Liver (tissue), 9 donors: ENCODE measurements around the gene ARPC5L. TPM values are rescaled to one million over a fixed set of nuclear protein-coding genes. Genes with fewer than 3 reads are reported as not detected.

ENCODE experiments used
- DNase-seq: peaks from one replicate; pipeline ENCODE4 v3.0.0-alpha.2; 2017; ENCODE audit warnings: low spot score
- H3K27ac ChIP-seq, 2 donors: one replicate each; pipeline ENCODE4 v1.7.0; 2013; ENCODE audit warnings: inconsistent platforms in 2 of 2, low read length in 2 of 2, control low read depth in 1 of 2, low read depth in 1 of 2, mild to moderate bottlenecking in 1 of 2
- H3K27me3 ChIP-seq, 4 donors: one replicate each; pipeline versions ENCODE4 v1.6.1 to v1.7.0; 2013; ENCODE audit warnings: low read length in 3 of 4, inconsistent platforms in 1 of 4, mild to moderate bottlenecking in 1 of 4, moderate library complexity in 1 of 4; ENCODE audit not compliant: control insufficient read depth in 4 of 4, insufficient read depth in 4 of 4
- H3K36me3 ChIP-seq, 4 donors: one replicate each; pipeline versions ENCODE4 v1.6.1 to v1.7.0; 2013; ENCODE audit warnings: low read length in 3 of 4, mild to moderate bottlenecking in 3 of 4, low read depth in 1 of 4, moderate library complexity in 1 of 4; ENCODE audit not compliant: control insufficient read depth in 4 of 4, insufficient read depth in 3 of 4
- H3K4me1 ChIP-seq, 4 donors: one replicate each; pipeline versions ENCODE4 v1.6.1 to v1.7.0; 2013; ENCODE audit warnings: low read length in 3 of 4, mild to moderate bottlenecking in 3 of 4, moderate library complexity in 1 of 4; ENCODE audit not compliant: control insufficient read depth in 4 of 4, insufficient read depth in 4 of 4
- H3K4me3 ChIP-seq, 3 donors: one replicate each; pipeline versions ENCODE4 v1.6.1 to v1.7.0; 2013; ENCODE audit warnings: low read length in 3 of 3, control low read depth in 1 of 3, low read depth in 1 of 3, mild to moderate bottlenecking in 1 of 3
- H3K9ac ChIP-seq, 2 donors: one replicate each; pipeline ENCODE4 v1.7.0; 2013; ENCODE audit warnings: low read length in 2 of 2, mild to moderate bottlenecking in 2 of 2, moderate library complexity in 2 of 2, control low read depth in 1 of 2, low read depth in 1 of 2
- H3K9me3 ChIP-seq, 4 donors: one replicate each; pipeline versions ENCODE4 v1.6.1 to v1.7.0; 2013; ENCODE audit warnings: low read length in 3 of 4; ENCODE audit not compliant: control insufficient read depth in 4 of 4
- EGR1 ChIP-seq, 2 donors: IDR thresholded peaks; 2 replicates each; pipeline ENCODE4 v1.6.1; 2016 to 2018; ENCODE audit warnings: antibody characterized with exemption in 2 of 2, low read depth in 2 of 2
- FOXA1 ChIP-seq: IDR thresholded peaks from 2 replicates; pipeline ENCODE4 v1.6.1; 2016; ENCODE audit warnings: antibody characterized with exemption
- FOXA2 ChIP-seq: IDR thresholded peaks from 2 replicates; pipeline ENCODE4 v1.6.1; 2016; ENCODE audit warnings: antibody characterized with exemption
- GABPA ChIP-seq, 2 donors: IDR thresholded peaks in 1 of 2; conservative IDR thresholded peaks in 1 of 2; 2 replicates each; pipeline ENCODE4 v1.6.1; 2016; ENCODE audit warnings: antibody characterized with exemption in 2 of 2, mild to moderate bottlenecking in 1 of 2, moderate library complexity in 1 of 2
- HNF4A ChIP-seq, 2 donors: conservative IDR thresholded peaks; 2 replicates each; pipeline ENCODE4 v1.6.1; 2016; ENCODE audit warnings: antibody characterized with exemption in 2 of 2, mild to moderate bottlenecking in 2 of 2
- HNF4G ChIP-seq: IDR thresholded peaks from 2 replicates; pipeline ENCODE4 v1.6.1; 2016; ENCODE audit warnings: antibody characterized with exemption
- JUND ChIP-seq, 2 donors: IDR thresholded peaks; 2 replicates each; pipeline ENCODE4 v1.6.1; 2016; ENCODE audit warnings: antibody characterized with exemption in 2 of 2
- NR2F2 ChIP-seq: IDR thresholded peaks from 2 replicates; pipeline ENCODE4 v1.6.1; 2016; ENCODE audit warnings: antibody characterized with exemption
- RAD21 ChIP-seq, 2 donors: IDR thresholded peaks; 2 replicates each; pipeline ENCODE4 v1.6.1; 2016; ENCODE audit warnings: antibody characterized with exemption in 2 of 2, mild to moderate bottlenecking in 2 of 2
- RXRA ChIP-seq, 2 donors: IDR thresholded peaks; 2 replicates each; pipeline ENCODE4 v1.6.1; 2017 to 2018; ENCODE audit warnings: antibody characterized with exemption in 2 of 2, mild to moderate bottlenecking in 1 of 2
- SP1 ChIP-seq: IDR thresholded peaks from 2 replicates; pipeline ENCODE4 v1.6.1; 2018; ENCODE audit warnings: antibody characterized with exemption, mild to moderate bottlenecking
- TAF1 ChIP-seq: conservative IDR thresholded peaks from 2 replicates; pipeline ENCODE4 v1.6.1; 2016; ENCODE audit warnings: antibody characterized with exemption, mild to moderate bottlenecking
- YY1 ChIP-seq: IDR thresholded peaks from 2 replicates; pipeline ENCODE4 v1.6.1; 2016; ENCODE audit warnings: antibody characterized with exemption, mild to moderate bottlenecking
- WGBS: extraction: QIAGEN DNeasy Blood & Tissue Kit; methylation state at CpG from one replicate; pipeline ENCODE4 v1.1.7; 2013; 5-methylcytosine and 5-hydroxymethylcytosine counted together
- polyA plus RNA-seq, 2 donors: library from polyadenylated mRNA; stranded (reverse) in 1 of 2; unstranded in 1 of 2; fragments of 200-250 nt in 1 of 2; fragments of >200 nt in 1 of 2; fragmentation: Nextera tagmentation in 1 of 2; extraction: Ambion mirVana in 1 of 2; gene quantifications; one replicate each; pipeline versions ENCODE4 v1.2.1 to v1.2.3, GENCODE V29; 2013 to 2015
- total RNA-seq, 2 donors: library from RNA; depleted of rRNA; stranded (reverse); fragments of >200 nt; gene quantifications; one replicate each; pipeline ENCODE4 v1.2.3, GENCODE V29; 2014
- TF ChIP-seq, protein P1 (sequence below): IDR thresholded peaks from 2 replicates; pipeline ENCODE4 v1.6.1; 2016; ENCODE audit warnings: antibody characterized with exemption
- TF ChIP-seq, protein P2 (sequence below): IDR thresholded peaks from 2 replicates; pipeline ENCODE4 v1.6.1; 2016; ENCODE audit warnings: antibody characterized with exemption
- TF ChIP-seq, protein P3 (sequence below): IDR thresholded peaks from 2 replicates; pipeline ENCODE4 v1.6.1; 2016; ENCODE audit warnings: antibody characterized with exemption
- TF ChIP-seq, protein P4 (sequence below): IDR thresholded peaks from 2 replicates; pipeline ENCODE4 v1.6.1; 2016; ENCODE audit warnings: antibody characterized with exemption, mild to moderate bottlenecking
- donor health status: healthy.
- donor health status: healthy.
- donor health status: healthy.
- donor health status: healthy.
- donor health status: healthy.

Gene ARPC5L
- total and polyA plus RNA-seq, 4 donors = 9.3 to 31.2 (median 17.8) TPM

GRCh38 chr9:124884376-124884775 is 22.4 kb downstream of the ARPC5L start:
- 92% methylated on average over 4 of the region's 4 CpGs for WGBS
- no peak overlapping the region for H3K4me3 ChIP-seq
- no peaks in the 10 kb centered on the region for H3K27me3 ChIP-seq
- TF ChIP-seq YY1 = no peak
- TF ChIP-seq RXRA (IDR thresholded peaks at IDR 0.05) = no peak
- TF ChIP-seq, protein P1, sequence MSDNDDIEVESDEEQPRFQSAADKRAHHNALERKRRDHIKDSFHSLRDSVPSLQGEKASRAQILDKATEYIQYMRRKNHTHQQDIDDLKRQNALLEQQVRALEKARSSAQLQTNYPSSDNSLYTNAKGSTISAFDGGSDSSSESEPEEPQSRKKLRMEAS = no peak
- TF ChIP-seq EGR1 (IDR thresholded peaks at IDR 0.05; ENCODE audit: low read depth in 2 of 2) = no peak
- no peak for TF ChIP-seq TAF1
- no peak for TF ChIP-seq SP1
- no peak for TF ChIP-seq NR2F2
- TF ChIP-seq, protein P2, sequence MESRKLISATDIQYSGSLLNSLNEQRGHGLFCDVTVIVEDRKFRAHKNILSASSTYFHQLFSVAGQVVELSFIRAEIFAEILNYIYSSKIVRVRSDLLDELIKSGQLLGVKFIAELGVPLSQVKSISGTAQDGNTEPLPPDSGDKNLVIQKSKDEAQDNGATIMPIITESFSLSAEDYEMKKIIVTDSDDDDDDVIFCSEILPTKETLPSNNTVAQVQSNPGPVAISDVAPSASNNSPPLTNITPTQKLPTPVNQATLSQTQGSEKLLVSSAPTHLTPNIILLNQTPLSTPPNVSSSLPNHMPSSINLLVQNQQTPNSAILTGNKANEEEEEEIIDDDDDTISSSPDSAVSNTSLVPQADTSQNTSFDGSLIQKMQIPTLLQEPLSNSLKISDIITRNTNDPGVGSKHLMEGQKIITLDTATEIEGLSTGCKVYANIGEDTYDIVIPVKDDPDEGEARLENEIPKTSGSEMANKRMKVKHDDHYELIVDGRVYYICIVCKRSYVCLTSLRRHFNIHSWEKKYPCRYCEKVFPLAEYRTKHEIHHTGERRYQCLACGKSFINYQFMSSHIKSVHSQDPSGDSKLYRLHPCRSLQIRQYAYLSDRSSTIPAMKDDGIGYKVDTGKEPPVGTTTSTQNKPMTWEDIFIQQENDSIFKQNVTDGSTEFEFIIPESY = no peak
- TF ChIP-seq, protein P3, sequence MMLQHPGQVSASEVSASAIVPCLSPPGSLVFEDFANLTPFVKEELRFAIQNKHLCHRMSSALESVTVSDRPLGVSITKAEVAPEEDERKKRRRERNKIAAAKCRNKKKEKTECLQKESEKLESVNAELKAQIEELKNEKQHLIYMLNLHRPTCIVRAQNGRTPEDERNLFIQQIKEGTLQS = no peak
- TF ChIP-seq FOXA1 = no peak
- H3K9me3 ChIP-seq = no peaks in the 10 kb centered on the region
- DNase-seq = no peak
- H3K4me1 ChIP-seq = no peaks in the 10 kb centered on the region
- no peak overlapping the region for H3K9ac ChIP-seq
- peaks cover 15 to 77% (median 40%) of the 10 kb centered on the region in 4 donors for H3K36me3 ChIP-seq
- no peak overlapping the region for H3K27ac ChIP-seq

- Histone ChIP-seq H3K9ac (no peak overlapping the region), H3K27ac (no peak overlapping the region), H3K36me3 (peaks cover 15 to 77% (median 43%) of the 10 kb centered on the region in 4 donors), H3K27me3 (no peaks in the 10 kb centered on the region), H3K4me3 (no peak overlapping the region), H3K4me1 (no peaks in the 10 kb centered on the region), H3K9me3 (no peaks in the 10 kb centered on the region)
- no peak for DNase-seq
- 96% methylated on average over 4 of the region's 4 CpGs for WGBS
- TF ChIP-seq HNF4A (conservative IDR thresholded peaks at IDR 0.05) = no peak
- no peak for TF ChIP-seq SP1
- TF ChIP-seq FOXA1 = no peak
- TF ChIP-seq, protein P4, sequence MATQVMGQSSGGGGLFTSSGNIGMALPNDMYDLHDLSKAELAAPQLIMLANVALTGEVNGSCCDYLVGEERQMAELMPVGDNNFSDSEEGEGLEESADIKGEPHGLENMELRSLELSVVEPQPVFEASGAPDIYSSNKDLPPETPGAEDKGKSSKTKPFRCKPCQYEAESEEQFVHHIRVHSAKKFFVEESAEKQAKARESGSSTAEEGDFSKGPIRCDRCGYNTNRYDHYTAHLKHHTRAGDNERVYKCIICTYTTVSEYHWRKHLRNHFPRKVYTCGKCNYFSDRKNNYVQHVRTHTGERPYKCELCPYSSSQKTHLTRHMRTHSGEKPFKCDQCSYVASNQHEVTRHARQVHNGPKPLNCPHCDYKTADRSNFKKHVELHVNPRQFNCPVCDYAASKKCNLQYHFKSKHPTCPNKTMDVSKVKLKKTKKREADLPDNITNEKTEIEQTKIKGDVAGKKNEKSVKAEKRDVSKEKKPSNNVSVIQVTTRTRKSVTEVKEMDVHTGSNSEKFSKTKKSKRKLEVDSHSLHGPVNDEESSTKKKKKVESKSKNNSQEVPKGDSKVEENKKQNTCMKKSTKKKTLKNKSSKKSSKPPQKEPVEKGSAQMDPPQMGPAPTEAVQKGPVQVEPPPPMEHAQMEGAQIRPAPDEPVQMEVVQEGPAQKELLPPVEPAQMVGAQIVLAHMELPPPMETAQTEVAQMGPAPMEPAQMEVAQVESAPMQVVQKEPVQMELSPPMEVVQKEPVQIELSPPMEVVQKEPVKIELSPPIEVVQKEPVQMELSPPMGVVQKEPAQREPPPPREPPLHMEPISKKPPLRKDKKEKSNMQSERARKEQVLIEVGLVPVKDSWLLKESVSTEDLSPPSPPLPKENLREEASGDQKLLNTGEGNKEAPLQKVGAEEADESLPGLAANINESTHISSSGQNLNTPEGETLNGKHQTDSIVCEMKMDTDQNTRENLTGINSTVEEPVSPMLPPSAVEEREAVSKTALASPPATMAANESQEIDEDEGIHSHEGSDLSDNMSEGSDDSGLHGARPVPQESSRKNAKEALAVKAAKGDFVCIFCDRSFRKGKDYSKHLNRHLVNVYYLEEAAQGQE = no peak
- no peak for TF ChIP-seq GABPA (IDR thresholded peaks at IDR 0.05 in 1 of 2, conservative IDR thresholded peaks at IDR 0.05 in 1 of 2)
- no peak for TF ChIP-seq YY1
- TF ChIP-seq RAD21 (IDR thresholded peaks at IDR 0.05) = no peak
- no peak for TF ChIP-seq HNF4G
- TF ChIP-seq, protein P1 = no peak
- no peak for TF ChIP-seq JUND (IDR thresholded peaks at IDR 0.05)
- no peak for TF ChIP-seq FOXA2
- TF ChIP-seq, protein P3 = no peak
- TF ChIP-seq, protein P2 = no peak
- TF ChIP-seq EGR1 (IDR thresholded peaks at IDR 0.05; ENCODE audit: low read depth in 2 of 2) = no peak
- no peak for TF ChIP-seq TAF1
Observed at GRCh38 chr9:124885551-124885950, 23.6 kb downstream of the ARPC5L start.
